ENCODE data around the gene SLC4A7. TPM values are rescaled to one million over a fixed set of nuclear protein-coding genes. Genes with fewer than 3 reads are reported as not detected.
"Not testable (repeated sequence)": the region's sequence is repeated elsewhere in the genome, so short reads cannot be mapped to it uniquely, and the experiment has no call there.

Gene SLC4A7
- 15.5 and 16.5 TPM in 2 replicates for polyA plus RNA-seq (2013)

GRCh38 chr3:27484015-27484844 lies at the start of gene SLC4A7:
Gene SLC4A7, minus strand, starts transcription at chr3:27484384. Its CDS starts 258 bp downstream, at chr3:27484126.
- H3K36me3 ChIP-seq (ENCODE audit: control insufficient read depth in 1 of 2, insufficient read depth in 2 of 2, low read length in 2 of 2) = no peaks in the 10 kb centered on the region
- peak within 1 kb of the TSS; percentile 76 for H4K91ac ChIP-seq (ENCODE audit: low read depth, low read length)
- H3K4me2 ChIP-seq (ENCODE audit: low read length) = peak within 1 kb of the TSS; percentile 74
- H2AK5ac ChIP-seq (ENCODE audit: low read length) = peak within 1 kb of the TSS; percentile 12
- peak within 1 kb of the TSS; percentile 74 for H4K8ac ChIP-seq (ENCODE audit: low read depth, low read length)
- H3K4me3 ChIP-seq (ENCODE audit: low read depth, low read length) = peak within 1 kb of the TSS; percentile 96
- no peaks in the 10 kb centered on the region for H3K9me3 ChIP-seq (ENCODE audit: insufficient read depth, low read depth, low read length)
- peak within 1 kb of the TSS; percentile 40 for H2BK120ac ChIP-seq (ENCODE audit: insufficient read depth, low read length, poor library complexity)
- peak within 1 kb of the TSS; percentile 56 for H4K12ac ChIP-seq (ENCODE audit: low read depth, low read length)
- peak; percentile 96 for DNase-seq
- H2AFZ ChIP-seq (ENCODE audit: insufficient read depth, low read length, poor library complexity) = peak within 1 kb of the TSS; percentile 92
- peak within 1 kb of the TSS; percentile 58 for H3K27ac ChIP-seq (ENCODE audit: low read depth, low read length)
- H3K4me1 ChIP-seq (ENCODE audit: control insufficient read depth in 1 of 2, insufficient read depth in 2 of 2, low read length in 2 of 2) = no peaks in the 10 kb centered on the region
- no peak within 1 kb of the TSS for H3K23ac ChIP-seq (ENCODE audit: low read length)
- H2BK5ac ChIP-seq (ENCODE audit: low read depth, low read length, poor library complexity) = peak within 1 kb of the TSS; percentile 70
- peak within 1 kb of the TSS; percentile 85 for H3K9ac ChIP-seq (ENCODE audit: low read length)
- H3K4ac ChIP-seq (ENCODE audit: low read depth, low read length) = peak within 1 kb of the TSS; percentile 77
- peaks cover 9% of the 10 kb centered on the region for H3K79me1 ChIP-seq (ENCODE audit: low read length)
- WGBS (ENCODE audit: extremely low coverage, insufficient coverage, insufficient read length) = no CpG with 5 or more reads among the region's 100 CpGs
- H3K79me2 ChIP-seq (ENCODE audit: control insufficient read depth, insufficient read depth, low read length, poor library complexity) = peaks cover 6% of the 10 kb centered on the region
- no peak within 1 kb of the TSS for H2BK12ac ChIP-seq (ENCODE audit: low read length)
- peak within 1 kb of the TSS; percentile 95 for H3K14ac ChIP-seq (ENCODE audit: low read length)
- peak within 1 kb of the TSS; percentile 99 for H3K18ac ChIP-seq (ENCODE audit: low read length)
- no peaks in the 10 kb centered on the region for H3K27me3 ChIP-seq (ENCODE audit: insufficient read depth, low read length)

GRCh38 chr3:27533261-27533607 lies 49.0 kb upstream of the SLC4A7 start:
- Histone ChIP-seq H3K18ac (ENCODE audit: low read length) (no peak overlapping the region), H2BK5ac (ENCODE audit: low read depth, low read length, poor library complexity) (no peak overlapping the region), H2BK120ac (ENCODE audit: insufficient read depth, low read length, poor library complexity) (no peak overlapping the region), H3K79me1 (ENCODE audit: low read length) (peaks cover 4% of the 10 kb centered on the region), H3K4me1 (ENCODE audit: control insufficient read depth in 1 of 2, insufficient read depth in 2 of 2, low read length in 2 of 2) (peaks cover 4 to 5% of the 10 kb centered on the region in 2 experiments), H3K79me2 (ENCODE audit: control insufficient read depth, insufficient read depth, low read length, poor library complexity) (no peaks in the 10 kb centered on the region), H3K27ac (ENCODE audit: low read depth, low read length) (no peak overlapping the region), H4K91ac (ENCODE audit: low read depth, low read length) (no peak overlapping the region), H4K12ac (ENCODE audit: low read depth, low read length) (no peak overlapping the region), H3K9me3 (ENCODE audit: insufficient read depth, low read depth, low read length) (no peaks in the 10 kb centered on the region), H3K36me3 (ENCODE audit: control insufficient read depth in 1 of 2, insufficient read depth in 2 of 2, low read length in 2 of 2) (no peaks in the 10 kb centered on the region), H2AFZ (ENCODE audit: insufficient read depth, low read length, poor library complexity) (no peak overlapping the region), H4K8ac (ENCODE audit: low read depth, low read length) (no peak overlapping the region), H3K23ac (ENCODE audit: low read length) (no peak overlapping the region), H3K27me3 (ENCODE audit: insufficient read depth, low read length) (no peaks in the 10 kb centered on the region), H3K4me2 (ENCODE audit: low read length) (no peak overlapping the region), H2AK5ac (ENCODE audit: low read length) (no peak overlapping the region), H3K14ac (ENCODE audit: low read length) (no peak overlapping the region), H3K4ac (ENCODE audit: low read depth, low read length) (no peak overlapping the region), H3K4me3 (ENCODE audit: low read depth, low read length) (no peak overlapping the region), H2BK12ac (ENCODE audit: low read length) (peak overlapping the region; percentile 21), H3K9ac (ENCODE audit: low read length) (no peak overlapping the region)
- DNase-seq = no peak
- WGBS (ENCODE audit: extremely low coverage, insufficient coverage, insufficient read length) = no CpG with 5 or more reads among the region's 4 CpGs

- H3K27ac ChIP-seq (ENCODE audit: low read depth, low read length) = no peak overlapping the region
- no peak overlapping the region for H4K12ac ChIP-seq (ENCODE audit: low read depth, low read length)
- H3K14ac ChIP-seq (ENCODE audit: low read length) = no peak overlapping the region
- H3K4ac ChIP-seq (ENCODE audit: low read depth, low read length) = no peak overlapping the region
- H2BK12ac ChIP-seq (ENCODE audit: low read length) = peak overlapping the region; percentile 38
- H2AFZ ChIP-seq (ENCODE audit: insufficient read depth, low read length, poor library complexity) = no peak overlapping the region
- DNase-seq = peak in 1 of 2 donors; percentile 63
- H3K4me3 ChIP-seq (ENCODE audit: low read depth, low read length) = no peak overlapping the region
- H3K36me3 ChIP-seq (ENCODE audit: control insufficient read depth in 1 of 2, insufficient read depth in 2 of 2, low read length in 2 of 2) = no peaks in the 10 kb centered on the region
- no peak overlapping the region for H2BK120ac ChIP-seq (ENCODE audit: insufficient read depth, low read length, poor library complexity)
- peaks cover 4% of the 10 kb centered on the region for H3K79me1 ChIP-seq (ENCODE audit: low read length)
- H3K27me3 ChIP-seq (ENCODE audit: insufficient read depth, low read length) = no peaks in the 10 kb centered on the region
- H3K18ac ChIP-seq (ENCODE audit: low read length) = no peak overlapping the region
- H3K9me3 ChIP-seq (ENCODE audit: insufficient read depth, low read depth, low read length) = no peaks in the 10 kb centered on the region
- H3K9ac ChIP-seq (ENCODE audit: low read length) = no peak overlapping the region
- H3K79me2 ChIP-seq (ENCODE audit: control insufficient read depth, insufficient read depth, low read length, poor library complexity) = no peaks in the 10 kb centered on the region
- H3K23ac ChIP-seq (ENCODE audit: low read length) = no peak overlapping the region
- H3K4me2 ChIP-seq (ENCODE audit: low read length) = no peak overlapping the region
- no peak overlapping the region for H2BK5ac ChIP-seq (ENCODE audit: low read depth, low read length, poor library complexity)
- H3K4me1 ChIP-seq (ENCODE audit: control insufficient read depth in 1 of 2, insufficient read depth in 2 of 2, low read length in 2 of 2) = peaks cover 4 to 5% of the 10 kb centered on the region in 2 experiments
- peak overlapping the region; percentile 96 for H2AK5ac ChIP-seq (ENCODE audit: low read length)
- no peak overlapping the region for H4K91ac ChIP-seq (ENCODE audit: low read depth, low read length)
- whole genome bisulfite sequencing (ENCODE audit: extremely low coverage, insufficient coverage, insufficient read length) = no CpG with 5 or more reads among the region's 8 CpGs
- H4K8ac ChIP-seq (ENCODE audit: low read depth, low read length) = no peak overlapping the region
These were observed 48.5 kb upstream of the SLC4A7 start for GRCh38 chr3:27532426-27533260.

GRCh38 chr3:27531193-27531751 lies 47.1 kb upstream of the SLC4A7 start:
- H3K4me3 ChIP-seq (ENCODE audit: low read depth, low read length); H2BK5ac ChIP-seq (ENCODE audit: low read depth, low read length, poor library complexity); H2BK12ac ChIP-seq (ENCODE audit: low read length); H3K18ac ChIP-seq (ENCODE audit: low read length); H3K9me3 ChIP-seq (ENCODE audit: insufficient read depth, low read depth, low read length); H3K14ac ChIP-seq (ENCODE audit: low read length); H3K79me1 ChIP-seq (ENCODE audit: low read length); H2AFZ ChIP-seq (ENCODE audit: insufficient read depth, low read length, poor library complexity); H3K4me1 ChIP-seq (ENCODE audit: control insufficient read depth in 1 of 2, insufficient read depth in 2 of 2, low read length in 2 of 2); H2BK120ac ChIP-seq (ENCODE audit: insufficient read depth, low read length, poor library complexity); H3K36me3 ChIP-seq (ENCODE audit: control insufficient read depth in 1 of 2, insufficient read depth in 2 of 2, low read length in 2 of 2); H4K8ac ChIP-seq (ENCODE audit: low read depth, low read length); H3K23ac ChIP-seq (ENCODE audit: low read length); DNase-seq; H3K4ac ChIP-seq (ENCODE audit: low read depth, low read length); H4K91ac ChIP-seq (ENCODE audit: low read depth, low read length); H3K4me2 ChIP-seq (ENCODE audit: low read length); H3K27ac ChIP-seq (ENCODE audit: low read depth, low read length); H3K79me2 ChIP-seq (ENCODE audit: control insufficient read depth, insufficient read depth, low read length, poor library complexity); H2AK5ac ChIP-seq (ENCODE audit: low read length); H3K27me3 ChIP-seq (ENCODE audit: insufficient read depth, low read length); H4K12ac ChIP-seq (ENCODE audit: low read depth, low read length); H3K9ac ChIP-seq (ENCODE audit: low read length): not testable (repeated sequence)
- WGBS (ENCODE audit: extremely low coverage, insufficient coverage, insufficient read length) = no CpG with 5 or more reads among the region's 8 CpGs

Measured in trophoblast cell (in vitro differentiated cells and primary cell).